ENCODE results near the gene NT5C3B.

The NT5C3B gene

GRCh38 chr17:41810659-41811548 is 25.1 kb downstream of the NT5C3B start:
- DNase-seq (ENCODE audit: low spot score), result no peak

GRCh38 chr17:41806685-41807445 is 29.2 kb downstream of the NT5C3B start:
- no peak for DNase-seq (ENCODE audit: low spot score)

- peak; percentile 73 for DNase-seq (ENCODE audit: low spot score)
These were observed 32.7 kb downstream of the NT5C3B start for GRCh38 chr17:41803049-41804020.

GRCh38 chr17:41801374-41802271 is 34.4 kb downstream of the NT5C3B start:
- peak; percentile 89 for DNase-seq (ENCODE audit: low spot score)

GRCh38 chr17:41800601-41801373 is 35.2 kb downstream of the NT5C3B start:
- peak; percentile 55 for DNase-seq (ENCODE audit: low spot score)

- no peak for DNase-seq (ENCODE audit: low spot score)
These were observed 36.7 kb downstream of the NT5C3B start for GRCh38 chr17:41799366-41799765.

- no peak for DNase-seq (ENCODE audit: low spot score)
These were observed 38.7 kb downstream of the NT5C3B start for GRCh38 chr17:41797377-41797776.

- DNase-seq (ENCODE audit: low spot score), result no peak
These were observed 39.7 kb downstream of the NT5C3B start for GRCh38 chr17:41796121-41796895.

- DNase-seq (ENCODE audit: low spot score), result no peak
These were observed 41.5 kb downstream of the NT5C3B start for GRCh38 chr17:41794540-41794975.

- DNase-seq (ENCODE audit: low spot score), result no peak
These were observed 42.1 kb downstream of the NT5C3B start for GRCh38 chr17:41793784-41794539.

- DNase-seq (ENCODE audit: low spot score), result no peak
These were observed 42.9 kb downstream of the NT5C3B start for GRCh38 chr17:41792845-41793783.

- no peak for DNase-seq (ENCODE audit: low spot score)
These were observed 49.0 kb downstream of the NT5C3B start for GRCh38 chr17:41787021-41787418.

- peak; percentile 99 for DNase-seq (ENCODE audit: low spot score)
These were observed 49.6 kb downstream of the NT5C3B start, which contains the start of gene JUP for GRCh38 chr17:41786227-41787020. Gene JUP, minus strand, starts transcription at chr17:41786711. Its CDS starts 14,857 bp downstream, at chr17:41771854.

- DNase-seq (ENCODE audit: low spot score), result no peak
These were observed 50.2 kb downstream of the NT5C3B start for GRCh38 chr17:41785859-41786226.

- DNase-seq (ENCODE audit: low spot score), result peak; percentile 58
These were observed 50.8 kb downstream of the NT5C3B start for GRCh38 chr17:41785091-41785858.
